Trophoblast cell (in vitro differentiated cells and primary cell): ENCODE data around the gene LMTK2.

Experiments used
- DNase-seq, 2 donors: peaks; one replicate each; pipeline ENCODE4 v3.0.0-alpha.2; 2016
- H2AFZ ChIP-seq: 2 replicates; pipeline ENCODE4 v1.6.1; 2013; ENCODE audit warnings: low read length, moderate library complexity, mild to moderate bottlenecking; ENCODE audit not compliant: insufficient read depth, poor library complexity
- H2AK5ac ChIP-seq: 2 replicates; pipeline ENCODE4 v1.6.1; 2013; ENCODE audit warnings: mild to moderate bottlenecking, low read length
- H2BK120ac ChIP-seq: 2 replicates; pipeline ENCODE4 v1.6.1; 2013; ENCODE audit warnings: low read length, mild to moderate bottlenecking, moderate library complexity; ENCODE audit not compliant: insufficient read depth, poor library complexity
- H2BK12ac ChIP-seq: 2 replicates; pipeline ENCODE4 v1.6.1; 2013; ENCODE audit warnings: mild to moderate bottlenecking, low read length, moderate library complexity
- H2BK5ac ChIP-seq: 2 replicates; pipeline ENCODE4 v1.6.1; 2013; ENCODE audit warnings: low read length, low read depth, moderate library complexity, mild to moderate bottlenecking; ENCODE audit not compliant: poor library complexity
- H3K14ac ChIP-seq: 2 replicates; pipeline ENCODE4 v1.6.1; 2013; ENCODE audit warnings: mild to moderate bottlenecking, low read length
- H3K18ac ChIP-seq: 2 replicates; pipeline ENCODE4 v1.6.1; 2013; ENCODE audit warnings: mild to moderate bottlenecking, low read length
- H3K23ac ChIP-seq: 2 replicates; pipeline ENCODE4 v1.6.1; 2013; ENCODE audit warnings: low read length
- H3K27ac ChIP-seq: 2 replicates; pipeline ENCODE4 v1.5.1; 2013; ENCODE audit warnings: low read depth, mild to moderate bottlenecking, inconsistent platforms, low read length, moderate library complexity
- H3K27me3 ChIP-seq: 2 replicates; pipeline ENCODE4 v1.6.1; 2013; ENCODE audit warnings: inconsistent platforms, mild to moderate bottlenecking, low read length, moderate library complexity; ENCODE audit not compliant: insufficient read depth
- H3K36me3 ChIP-seq, 2 experiments: 1 replicate in 1 of 2; 2 replicates in 1 of 2; pipeline ENCODE4 v1.6.1; 2013; ENCODE audit warnings: low read length in 2 of 2, mild to moderate bottlenecking in 2 of 2, moderate library complexity in 1 of 2; ENCODE audit not compliant: insufficient read depth in 2 of 2, control insufficient read depth in 1 of 2
- H3K4ac ChIP-seq: 2 replicates; pipeline ENCODE4 v1.6.1; 2013; ENCODE audit warnings: low read depth, mild to moderate bottlenecking, low read length, moderate library complexity
- H3K4me1 ChIP-seq, 2 experiments: 1 replicate in 1 of 2; 2 replicates in 1 of 2; pipeline ENCODE4 v1.6.1; 2013; ENCODE audit warnings: low read length in 2 of 2, mild to moderate bottlenecking in 2 of 2, moderate library complexity in 1 of 2; ENCODE audit not compliant: insufficient read depth in 2 of 2, control insufficient read depth in 1 of 2
- H3K4me2 ChIP-seq: 2 replicates; pipeline ENCODE4 v1.6.1; 2013; ENCODE audit warnings: inconsistent platforms, mild to moderate bottlenecking, low read length, moderate library complexity
- H3K4me3 ChIP-seq: 2 replicates; pipeline ENCODE4 v1.5.1; 2013; ENCODE audit warnings: mild to moderate bottlenecking, low read depth, low read length, inconsistent platforms
- H3K79me1 ChIP-seq: one replicate; pipeline ENCODE4 v1.6.1; 2013; ENCODE audit warnings: low read length
- H3K79me2 ChIP-seq: 2 replicates; pipeline ENCODE4 v1.6.1; 2013; ENCODE audit warnings: low read length, mild to moderate bottlenecking; ENCODE audit not compliant: control insufficient read depth, insufficient read depth, poor library complexity
- H3K9ac ChIP-seq: 2 replicates; pipeline ENCODE4 v1.6.1; 2013; ENCODE audit warnings: mild to moderate bottlenecking, low read length
- H3K9me3 ChIP-seq: 2 replicates; pipeline ENCODE4 v1.6.1; 2013; ENCODE audit warnings: low read depth, mild to moderate bottlenecking, control low read depth, inconsistent platforms, low read length; ENCODE audit not compliant: insufficient read depth
- H4K12ac ChIP-seq: 2 replicates; pipeline ENCODE4 v1.6.1; 2013; ENCODE audit warnings: low read depth, mild to moderate bottlenecking, low read length, moderate library complexity
- H4K8ac ChIP-seq: 2 replicates; pipeline ENCODE4 v1.6.1; 2013; ENCODE audit warnings: low read depth, mild to moderate bottlenecking, low read length, moderate library complexity
- H4K91ac ChIP-seq: one replicate; pipeline ENCODE4 v1.6.1; 2013; ENCODE audit warnings: low read depth, mild to moderate bottlenecking, low read length, moderate library complexity
- WGBS: extraction: QIAGEN DNeasy Blood & Tissue Kit; methylation state at CpG from one replicate; pipeline ENCODE4 v1.1.7; 2013; ENCODE audit warnings: missing lambda C conversion rate; ENCODE audit not compliant: insufficient read length, insufficient coverage; ENCODE audit errors: extremely low coverage; 5-methylcytosine and 5-hydroxymethylcytosine counted together

Gene LMTK2

GRCh38 chr7:98133181-98133580 lies 26.5 kb downstream of the LMTK2 start:
- Histone ChIP-seq H2AK5ac (no peak overlapping the region), H3K14ac (no peak overlapping the region), H3K9me3 (no peaks in the 10 kb centered on the region), H3K4me3 (no peak overlapping the region), H4K8ac (no peak overlapping the region), H4K12ac (no peak overlapping the region), H2AFZ (no peak overlapping the region), H3K4me1 (peaks cover 0 to 4% of the 10 kb centered on the region in 2 experiments), H3K36me3 (no peaks in the 10 kb centered on the region), H3K27me3 (no peaks in the 10 kb centered on the region), H2BK5ac (no peak overlapping the region), H3K4ac (no peak overlapping the region), H4K91ac (no peak overlapping the region), H3K79me1 (no peaks in the 10 kb centered on the region), H3K23ac (no peak overlapping the region), H3K9ac (peak overlapping the region; percentile 39), H3K79me2 (peaks cover 1% of the 10 kb centered on the region), H3K18ac (no peak overlapping the region), H2BK12ac (no peak overlapping the region), H3K27ac (no peak overlapping the region), H3K4me2 (no peak overlapping the region), H2BK120ac (no peak overlapping the region)
- peak in 1 of 2 donors; percentile 14 for DNase-seq
- no CpG with 5 or more reads among the region's 4 CpGs for WGBS

GRCh38 chr7:98133621-98134303 lies 27.1 kb downstream of the LMTK2 start:
- peaks cover 0 to 2% of the 10 kb centered on the region in 2 experiments for H3K36me3 ChIP-seq
- H4K91ac ChIP-seq = no peak overlapping the region
- no peaks in the 10 kb centered on the region for H3K79me1 ChIP-seq
- H3K9me3 ChIP-seq = no peaks in the 10 kb centered on the region
- H4K8ac ChIP-seq = no peak overlapping the region
- H3K79me2 ChIP-seq = peaks cover 1% of the 10 kb centered on the region
- no peak overlapping the region for H2AFZ ChIP-seq
- H3K4me1 ChIP-seq = peaks cover 0 to 4% of the 10 kb centered on the region in 2 experiments
- H2BK12ac ChIP-seq = no peak overlapping the region
- H4K12ac ChIP-seq = no peak overlapping the region
- no peak overlapping the region for H2BK120ac ChIP-seq
- DNase-seq = peak in 1 of 2 donors; percentile 60
- no peak overlapping the region for H3K4me3 ChIP-seq
- no peak overlapping the region for H3K4me2 ChIP-seq
- no peak overlapping the region for H3K18ac ChIP-seq
- H3K27ac ChIP-seq = no peak overlapping the region
- WGBS = no CpG with 5 or more reads among the region's 4 CpGs
- no peak overlapping the region for H2AK5ac ChIP-seq
- H3K23ac ChIP-seq = no peak overlapping the region
- no peak overlapping the region for H2BK5ac ChIP-seq
- no peak overlapping the region for H3K9ac ChIP-seq
- no peaks in the 10 kb centered on the region for H3K27me3 ChIP-seq
- H3K14ac ChIP-seq = no peak overlapping the region
- H3K4ac ChIP-seq = no peak overlapping the region

- Histone ChIP-seq H3K9me3 (no peaks in the 10 kb centered on the region), H3K79me1 (no peaks in the 10 kb centered on the region), H3K36me3 (peaks cover 2% of the 10 kb centered on the region in 2 experiments), H2AK5ac (no peak overlapping the region), H3K9ac (no peak overlapping the region), H3K27me3 (no peaks in the 10 kb centered on the region), H2AFZ (no peak overlapping the region), H2BK120ac (no peak overlapping the region), H4K12ac (no peak overlapping the region), H4K91ac (no peak overlapping the region), H3K14ac (no peak overlapping the region), H3K79me2 (peaks cover 1% of the 10 kb centered on the region), H4K8ac (no peak overlapping the region), H3K18ac (no peak overlapping the region), H3K4ac (no peak overlapping the region), H2BK12ac (no peak overlapping the region), H3K4me1 (peaks cover 0 to 4% of the 10 kb centered on the region in 2 experiments), H3K4me3 (no peak overlapping the region), H3K27ac (no peak overlapping the region), H3K23ac (no peak overlapping the region), H3K4me2 (no peak overlapping the region), H2BK5ac (no peak overlapping the region)
- no peak for DNase-seq
- WGBS = no CpG with 5 or more reads among the region's 9 CpGs
Observed at GRCh38 chr7:98134420-98135228, 28.0 kb downstream of the LMTK2 start.

- H3K4me1 ChIP-seq = peaks cover 0 to 4% of the 10 kb centered on the region in 2 experiments
- no peak overlapping the region for H4K8ac ChIP-seq
- no peak overlapping the region for H2BK12ac ChIP-seq
- H2BK120ac ChIP-seq = no peak overlapping the region
- no peak overlapping the region for H4K91ac ChIP-seq
- no peaks in the 10 kb centered on the region for H3K9me3 ChIP-seq
- H3K27me3 ChIP-seq = no peaks in the 10 kb centered on the region
- H3K79me1 ChIP-seq = no peaks in the 10 kb centered on the region
- no peak overlapping the region for H4K12ac ChIP-seq
- H2AK5ac ChIP-seq = no peak overlapping the region
- no peak overlapping the region for H3K9ac ChIP-seq
- H3K23ac ChIP-seq = no peak overlapping the region
- no peak overlapping the region for H3K18ac ChIP-seq
- H3K79me2 ChIP-seq = no peaks in the 10 kb centered on the region
- H2BK5ac ChIP-seq = no peak overlapping the region
- no CpG with 5 or more reads among the region's 5 CpGs for WGBS
- no peak overlapping the region for H3K4me3 ChIP-seq
- H2AFZ ChIP-seq = no peak overlapping the region
- H3K4me2 ChIP-seq = no peak overlapping the region
- H3K14ac ChIP-seq = no peak overlapping the region
- DNase-seq = no peak
- no peak overlapping the region for H3K27ac ChIP-seq
- H3K36me3 ChIP-seq = peaks cover 2% of the 10 kb centered on the region in 2 experiments
- H3K4ac ChIP-seq = no peak overlapping the region
Observed at GRCh38 chr7:98135984-98136383, 29.3 kb downstream of the LMTK2 start.
